Keratinocyte (primary cell): ENCODE measurements around the gene KRT82. TPM values are rescaled to one million over a fixed set of nuclear protein-coding genes. Genes with fewer than 3 reads are reported as not detected.

Source experiments
- DNase-seq: peaks from one replicate; pipeline ENCODE4 v3.0.0-alpha.2; 2011; ENCODE audit warnings: low read depth, missing footprints, low spot score
- FAIRE-seq: peaks from 2 replicates; lab custom pipeline; 2011; peaks lifted over from hg19 to GRCh38; lab: Jason Lieb, UNC
- H2AFZ ChIP-seq: 2 replicates; pipeline ENCODE4 v1.6.0; 2012; ENCODE audit warnings: low read length, control low read depth, inconsistent platforms; ENCODE audit not compliant: control insufficient read depth
- H3K27ac ChIP-seq: 2 replicates; pipeline ENCODE4 v1.5.1; 2011; ENCODE audit warnings: low read length; ENCODE audit not compliant: control insufficient read depth, insufficient read depth
- H3K27me3 ChIP-seq: 3 replicates; pipeline ENCODE4 v1.6.0; 2011; ENCODE audit warnings: low read length; ENCODE audit not compliant: control insufficient read depth, insufficient read depth; ENCODE audit errors: extremely low read depth
- H3K36me3 ChIP-seq, 2 experiments: 2 replicates in 1 of 2; 3 replicates in 1 of 2; pipeline ENCODE4 v1.5.1; 2011; ENCODE audit warnings: low read length in 2 of 2, mild to moderate bottlenecking in 1 of 2; ENCODE audit not compliant: control insufficient read depth in 2 of 2, insufficient read depth in 2 of 2; ENCODE audit errors: extremely low read depth in 1 of 2
- H3K4me1 ChIP-seq: 3 replicates; pipeline ENCODE4 v1.5.1; 2011; ENCODE audit warnings: low read length; ENCODE audit not compliant: control insufficient read depth, insufficient read depth; ENCODE audit errors: extremely low read depth
- H3K4me2 ChIP-seq: 3 replicates; pipeline ENCODE4 v1.6.0; 2011; ENCODE audit warnings: low read depth, low read length; ENCODE audit not compliant: control insufficient read depth, insufficient read depth; ENCODE audit errors: extremely low read depth
- H3K4me3 ChIP-seq, 3 experiments: fragments of 200-600 bp in 1 of 3; sonication (generic) in 1 of 3; 2 replicates in 2 of 3; 3 replicates in 1 of 3; pipeline ENCODE4 v1.5.1; 2011 to 2016; ENCODE audit warnings: low read length in 3 of 3, mild to moderate bottlenecking in 3 of 3, control low read depth in 2 of 3, inconsistent platforms in 1 of 3, low read depth in 1 of 3, mixed read lengths in 1 of 3, mixed run types in 1 of 3, moderate library complexity in 1 of 3; ENCODE audit not compliant: control insufficient read depth in 2 of 3, insufficient read depth in 2 of 3; ENCODE audit errors: extremely low read depth in 1 of 3
- H3K79me2 ChIP-seq: 2 replicates; pipeline ENCODE4 v1.6.0; 2012; ENCODE audit warnings: low read length; ENCODE audit not compliant: control insufficient read depth, insufficient read depth
- H3K9ac ChIP-seq: 3 replicates; pipeline ENCODE4 v1.6.0; 2011; ENCODE audit warnings: low read length; ENCODE audit not compliant: control insufficient read depth, insufficient read depth; ENCODE audit errors: extremely low read depth
- H3K9me1 ChIP-seq: 3 replicates; pipeline ENCODE4 v1.6.0; 2011; ENCODE audit warnings: low read length; ENCODE audit not compliant: control insufficient read depth, insufficient read depth; ENCODE audit errors: extremely low read depth
- H3K9me3 ChIP-seq: 2 replicates; pipeline ENCODE4 v1.5.1; 2012; ENCODE audit warnings: low read depth, low read length; ENCODE audit not compliant: control insufficient read depth
- H4K20me1 ChIP-seq: 3 replicates; pipeline ENCODE4 v1.6.0; 2011; ENCODE audit warnings: low read length; ENCODE audit not compliant: control insufficient read depth, insufficient read depth; ENCODE audit errors: extremely low read depth
- EZH2 ChIP-seq: IDR thresholded peaks from one replicate; pipeline ENCODE4 v1.6.1; 2012; ENCODE audit warnings: inconsistent platforms, mild to moderate bottlenecking, low read length, moderate library complexity
- dilution Hi-C: fragments of 300-500 bp; cut with MboI; formaldehyde crosslinking; loops from one replicate; pipeline ENCODE4 v1.7.0; 2020; ENCODE audit warnings: low sequenced_read_pairs; ENCODE audit not compliant: extremely low pct_ligation_motif_present
- polyA plus RNA-seq, 5 experiments: library from polyadenylated mRNA; depleted of rRNA in 3 of 5; stranded (reverse) in 3 of 5; stranded (forward) in 1 of 5; unstranded in 1 of 5; fragments of >200 nt; gene quantifications; 1 replicate in 1 of 5; 2 replicates in 3 of 5; 3 replicates in 1 of 5; pipeline versions ENCODE4 v1.2.1 to v1.2.3, GENCODE V29; 2011 to 2012; ENCODE audit warnings: missing spikeins in 2 of 5, low read depth in 1 of 5, low replicate concordance in 1 of 5
- TF ChIP-seq, protein P1 (sequence below), 3 experiments: IDR thresholded peaks in 1 of 3; conservative IDR thresholded peaks in 1 of 3; optimal IDR thresholded peaks in 1 of 3; 2 replicates in 2 of 3; 3 replicates in 1 of 3; pipeline versions ENCODE3 to v1.5.1; 2011; ENCODE audit warnings: low read length in 3 of 3, mild to moderate bottlenecking in 3 of 3, moderate library complexity in 2 of 3, control low read depth in 1 of 3, inconsistent platforms in 1 of 3; ENCODE audit not compliant: insufficient read depth in 2 of 3; ENCODE audit errors: extremely low read depth in 1 of 3

KRT82 gene
- polyA plus RNA-seq, 1 donor (not counting 4 experiments of a cell fraction or from before 2014, with no cell fraction given), result not detected

DNA sequence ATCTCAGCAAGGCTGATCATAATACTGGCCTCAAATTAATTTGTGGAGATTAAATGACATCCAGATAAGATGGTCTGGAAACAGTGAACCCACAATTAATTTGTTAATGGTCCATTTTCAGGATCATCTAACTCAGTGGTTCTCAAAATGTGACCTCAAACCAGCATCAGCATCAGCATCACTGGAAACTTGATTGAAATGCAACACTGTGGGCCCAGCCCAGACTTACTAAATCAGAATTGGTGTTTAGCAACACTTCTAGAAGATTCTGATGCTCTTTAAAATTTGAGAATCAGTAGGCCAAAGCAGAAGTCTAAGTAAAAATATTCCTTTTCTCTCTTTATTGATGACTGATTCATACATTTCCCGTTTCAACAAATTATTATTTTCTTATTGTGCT, 10.7 kb upstream of the KRT82 start:
- DNase-seq (no peak), FAIRE-seq (no peak)
- no peaks in the 10 kb centered on the region for H3K9me3 ChIP-seq
- H3K36me3 ChIP-seq, result no peaks in the 10 kb centered on the region
- H3K27ac ChIP-seq, result peak overlapping the region; percentile 27
- no peaks in the 10 kb centered on the region for H3K9me1 ChIP-seq
- no peaks in the 10 kb centered on the region for H4K20me1 ChIP-seq
- H2AFZ ChIP-seq, result no peak overlapping the region
- no peak overlapping the region for H3K9ac ChIP-seq
- H3K79me2 ChIP-seq, result no peaks in the 10 kb centered on the region
- no peak overlapping the region for H3K4me2 ChIP-seq
- peaks cover 29% of the 10 kb centered on the region for H3K4me1 ChIP-seq
- no peaks in the 10 kb centered on the region for H3K27me3 ChIP-seq
- TF ChIP-seq EZH2, result no peak
- TF ChIP-seq, protein P1, sequence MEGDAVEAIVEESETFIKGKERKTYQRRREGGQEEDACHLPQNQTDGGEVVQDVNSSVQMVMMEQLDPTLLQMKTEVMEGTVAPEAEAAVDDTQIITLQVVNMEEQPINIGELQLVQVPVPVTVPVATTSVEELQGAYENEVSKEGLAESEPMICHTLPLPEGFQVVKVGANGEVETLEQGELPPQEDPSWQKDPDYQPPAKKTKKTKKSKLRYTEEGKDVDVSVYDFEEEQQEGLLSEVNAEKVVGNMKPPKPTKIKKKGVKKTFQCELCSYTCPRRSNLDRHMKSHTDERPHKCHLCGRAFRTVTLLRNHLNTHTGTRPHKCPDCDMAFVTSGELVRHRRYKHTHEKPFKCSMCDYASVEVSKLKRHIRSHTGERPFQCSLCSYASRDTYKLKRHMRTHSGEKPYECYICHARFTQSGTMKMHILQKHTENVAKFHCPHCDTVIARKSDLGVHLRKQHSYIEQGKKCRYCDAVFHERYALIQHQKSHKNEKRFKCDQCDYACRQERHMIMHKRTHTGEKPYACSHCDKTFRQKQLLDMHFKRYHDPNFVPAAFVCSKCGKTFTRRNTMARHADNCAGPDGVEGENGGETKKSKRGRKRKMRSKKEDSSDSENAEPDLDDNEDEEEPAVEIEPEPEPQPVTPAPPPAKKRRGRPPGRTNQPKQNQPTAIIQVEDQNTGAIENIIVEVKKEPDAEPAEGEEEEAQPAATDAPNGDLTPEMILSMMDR (optimal IDR thresholded peaks at IDR 0.05 in 1 of 3, IDR thresholded peaks at IDR 0.05 in 1 of 3, conservative IDR thresholded peaks at IDR 0.05 in 1 of 3; ENCODE audit: extremely low read depth in 1 of 3, insufficient read depth in 2 of 3, low read length in 3 of 3), result no peak
- dilution Hi-C loops, result no loop called here
- H3K4me3 ChIP-seq, result no peak overlapping the region

GRCh38 chr12:52415870-52416750, 10.0 kb upstream of the KRT82 start:
- H3K4me2 ChIP-seq, result peak overlapping the region; percentile 41
- no peak overlapping the region for H2AFZ ChIP-seq
- dilution Hi-C loops, result no loop called here
- no peaks in the 10 kb centered on the region for H3K9me1 ChIP-seq
- H3K27ac ChIP-seq, result peak overlapping the region; percentile 41
- FAIRE-seq (peak; percentile 95), DNase-seq (peak; percentile 90)
- H4K20me1 ChIP-seq, result no peaks in the 10 kb centered on the region
- no peak overlapping the region for H3K4me3 ChIP-seq
- no peaks in the 10 kb centered on the region for H3K36me3 ChIP-seq
- no peak overlapping the region for H3K9ac ChIP-seq
- no peaks in the 10 kb centered on the region for H3K27me3 ChIP-seq
- TF ChIP-seq EZH2, result no peak
- TF ChIP-seq, protein P1 (optimal IDR thresholded peaks at IDR 0.05 in 1 of 3, IDR thresholded peaks at IDR 0.05 in 1 of 3, conservative IDR thresholded peaks at IDR 0.05 in 1 of 3; ENCODE audit: extremely low read depth in 1 of 3, insufficient read depth in 2 of 3, low read length in 3 of 3), result no peak
- H3K9me3 ChIP-seq, result no peaks in the 10 kb centered on the region
- peaks cover 29% of the 10 kb centered on the region for H3K4me1 ChIP-seq
- no peaks in the 10 kb centered on the region for H3K79me2 ChIP-seq
